ENCODE measurements around the gene CHTF8. TPM values are rescaled to one million over a fixed set of nuclear protein-coding genes. Genes with fewer than 3 reads are reported as not detected.
"Not testable (repeated sequence)": the region's sequence is repeated elsewhere in the genome, so short reads cannot be mapped to it uniquely, and the experiment has no call there.

The CHTF8 gene
- total RNA-seq, 1 donor from 2014 or later: 83.1 TPM

DNA sequence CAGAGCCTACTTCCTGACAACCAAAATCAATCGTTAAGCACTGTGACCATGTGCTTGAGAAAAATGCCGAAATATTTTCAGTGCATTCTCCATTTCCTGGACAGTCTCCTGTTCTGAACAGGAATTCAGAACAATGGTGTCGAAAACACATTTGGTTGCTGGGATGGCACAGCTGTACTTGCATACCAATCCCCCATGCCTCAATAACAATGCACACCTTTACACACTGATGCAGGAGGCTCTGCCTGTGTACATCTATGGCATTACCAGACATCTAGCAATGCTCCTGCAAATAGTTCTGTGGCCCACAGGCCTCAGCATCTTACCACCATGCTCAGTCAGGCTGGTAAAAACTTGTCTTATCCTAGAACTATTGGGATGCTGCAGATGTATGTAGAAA lies 6.2 kb downstream of the CHTF8 start:
- no peak overlapping the region for H3K4me3 Mint-ChIP-seq (ENCODE audit: unreplicated experiment)
- peaks cover 17% of the 10 kb centered on the region for H3K4me1 Mint-ChIP-seq (ENCODE audit: low read depth)
- H3K27me3 Mint-ChIP-seq (ENCODE audit: low read depth): no peaks in the 10 kb centered on the region
- peak overlapping the region; percentile 27 for H3K27ac Mint-ChIP-seq (ENCODE audit: unreplicated experiment)
- H3K36me3 Mint-ChIP-seq (ENCODE audit: low read depth): peaks cover 4% of the 10 kb centered on the region
- no peak for DNase-seq (ENCODE audit: low spot score)
- TF ChIP-seq CTCF (IDR thresholded peaks at IDR 0.05): no peak
- H3K9me3 Mint-ChIP-seq (ENCODE audit: low read depth): no peaks in the 10 kb centered on the region

DNA sequence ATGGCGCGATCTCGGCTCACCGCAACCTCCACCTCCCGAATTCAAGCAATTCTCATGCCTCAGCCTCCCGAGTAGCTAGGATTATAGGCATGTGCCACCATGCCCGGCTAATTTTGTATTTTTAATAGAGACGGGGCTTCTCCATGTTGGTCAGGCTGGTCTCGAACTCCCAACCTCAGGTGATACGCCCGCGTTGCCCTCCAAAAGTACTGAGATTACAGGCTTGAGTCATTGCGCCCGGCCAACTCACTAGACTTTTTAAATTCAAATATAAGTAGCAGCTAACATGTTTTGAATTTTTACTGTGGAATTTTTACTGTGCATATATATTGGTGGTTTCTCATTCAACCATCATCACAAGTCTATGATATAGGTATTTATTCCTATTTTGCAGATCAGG lies 7.4 kb downstream of the CHTF8 start:
- H3K4me3 Mint-ChIP-seq (ENCODE audit: unreplicated experiment); H3K27me3 Mint-ChIP-seq (ENCODE audit: low read depth); H3K36me3 Mint-ChIP-seq (ENCODE audit: low read depth); H3K4me1 Mint-ChIP-seq (ENCODE audit: low read depth); H3K27ac Mint-ChIP-seq (ENCODE audit: unreplicated experiment); DNase-seq (ENCODE audit: low spot score); H3K9me3 Mint-ChIP-seq (ENCODE audit: low read depth): not testable (repeated sequence)

DNA sequence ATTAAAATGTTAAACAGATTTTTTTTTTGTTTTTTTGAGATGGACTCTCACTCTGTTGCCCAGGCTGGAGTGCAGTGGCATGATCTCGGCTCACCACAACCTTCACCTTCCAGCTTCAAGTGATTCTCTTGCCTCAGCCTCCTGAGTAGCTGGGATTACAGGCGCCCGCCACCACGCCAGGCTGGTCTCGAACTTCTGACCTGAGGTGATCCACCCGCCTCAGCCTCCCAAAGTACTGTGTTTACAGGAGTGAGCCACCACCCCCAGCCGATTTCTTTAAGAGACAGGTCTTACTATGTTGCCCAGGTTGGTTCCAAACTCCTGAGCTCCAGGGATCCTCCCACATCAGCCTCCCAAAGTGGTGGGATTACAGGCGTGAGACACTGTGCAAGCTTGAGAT lies 8.0 kb downstream of the CHTF8 start:
- not testable (repeated sequence) for H3K9me3 Mint-ChIP-seq (ENCODE audit: low read depth); H3K4me1 Mint-ChIP-seq (ENCODE audit: low read depth); H3K4me3 Mint-ChIP-seq (ENCODE audit: unreplicated experiment); H3K27me3 Mint-ChIP-seq (ENCODE audit: low read depth); H3K36me3 Mint-ChIP-seq (ENCODE audit: low read depth); DNase-seq (ENCODE audit: low spot score)
- peak overlapping the region; percentile 22 for H3K27ac Mint-ChIP-seq (ENCODE audit: unreplicated experiment)

GRCh38 chr16:69123910-69124309 lies 8.5 kb downstream of the CHTF8 start:
- no peak for DNase-seq (ENCODE audit: low spot score)
- Mint-ChIP-seq H3K36me3 (ENCODE audit: low read depth) (peaks cover 10% of the 10 kb centered on the region), H3K4me1 (ENCODE audit: low read depth) (peaks cover 2% of the 10 kb centered on the region), H3K4me3 (ENCODE audit: unreplicated experiment) (no peak overlapping the region), H3K9me3 (ENCODE audit: low read depth) (no peaks in the 10 kb centered on the region), H3K27ac (ENCODE audit: unreplicated experiment) (no peak overlapping the region), H3K27me3 (ENCODE audit: low read depth) (no peaks in the 10 kb centered on the region)
- peak; percentile 92 for TF ChIP-seq CTCF (IDR thresholded peaks at IDR 0.05)

DNA sequence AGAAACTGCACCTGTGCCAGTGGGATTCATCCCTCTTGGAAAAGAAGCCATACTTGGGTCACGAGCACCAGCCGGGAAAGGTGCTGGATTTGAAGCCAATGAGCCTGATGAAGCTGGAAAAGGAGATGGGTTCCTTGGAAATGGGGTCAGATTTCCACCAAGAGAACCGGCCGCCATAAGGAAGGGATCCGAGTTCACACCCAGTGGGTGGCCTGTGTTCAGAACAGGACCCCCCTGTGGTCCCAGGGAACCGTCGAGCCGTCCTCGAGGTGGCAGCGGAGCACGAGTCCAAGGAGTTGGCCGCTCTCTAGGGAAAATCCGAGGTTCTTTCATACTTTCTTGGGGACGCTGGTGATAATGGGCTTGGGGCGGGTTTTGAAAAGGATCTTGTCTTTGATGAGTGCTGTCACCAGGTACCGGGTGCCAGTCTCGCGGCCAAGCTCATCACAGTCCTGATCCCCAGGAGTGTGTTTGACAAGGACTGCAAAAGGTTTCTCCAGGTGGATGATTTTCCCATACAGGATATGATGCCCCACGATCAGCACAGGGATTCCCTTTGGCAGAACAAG lies 12.2 kb downstream of the CHTF8 start:
- DNase-seq (ENCODE audit: low spot score): peak; percentile 60
- H3K4me1 Mint-ChIP-seq (ENCODE audit: low read depth): no peaks in the 10 kb centered on the region
- H3K36me3 Mint-ChIP-seq (ENCODE audit: low read depth): peaks cover 16% of the 10 kb centered on the region
- no peak overlapping the region for H3K27ac Mint-ChIP-seq (ENCODE audit: unreplicated experiment)
- H3K27me3 Mint-ChIP-seq (ENCODE audit: low read depth): no peaks in the 10 kb centered on the region
- no peaks in the 10 kb centered on the region for H3K9me3 Mint-ChIP-seq (ENCODE audit: low read depth)
- no peak overlapping the region for H3K4me3 Mint-ChIP-seq (ENCODE audit: unreplicated experiment)
- TF ChIP-seq CTCF (IDR thresholded peaks at IDR 0.05): no peak

DNA sequence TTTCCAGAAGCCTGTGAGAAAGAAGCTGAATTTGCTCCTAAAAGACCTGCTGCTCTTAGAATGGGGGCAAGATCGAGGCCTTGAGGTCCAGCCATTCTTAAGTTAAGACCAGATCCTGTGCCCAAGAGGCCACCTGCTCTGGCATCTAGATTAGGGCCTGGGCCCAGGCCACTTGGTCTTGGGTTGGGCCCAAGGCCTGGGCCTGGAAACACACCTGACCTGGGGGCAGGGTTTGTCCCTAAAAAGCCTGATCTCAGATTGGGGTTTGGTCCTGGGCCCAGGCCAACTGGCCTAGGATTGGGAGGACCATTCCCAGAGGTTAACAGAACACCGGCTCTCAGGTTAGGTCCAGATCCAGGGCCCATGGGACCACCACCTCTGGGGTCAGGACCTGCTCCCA lies 12.9 kb downstream of the CHTF8 start:
- Mint-ChIP-seq H3K4me3 (ENCODE audit: unreplicated experiment) (no peak overlapping the region), H3K27ac (ENCODE audit: unreplicated experiment) (no peak overlapping the region), H3K9me3 (ENCODE audit: low read depth) (no peaks in the 10 kb centered on the region), H3K36me3 (ENCODE audit: low read depth) (peaks cover 21% of the 10 kb centered on the region), H3K27me3 (ENCODE audit: low read depth) (no peaks in the 10 kb centered on the region), H3K4me1 (ENCODE audit: low read depth) (no peaks in the 10 kb centered on the region)
- no peak for TF ChIP-seq CTCF (IDR thresholded peaks at IDR 0.05)
- no peak for DNase-seq (ENCODE audit: low spot score)

Measured in chondrocyte (in vitro differentiated cells).